Trophoblast cell (in vitro differentiated cells and primary cell): ENCODE measurements around the gene PPEF1.

Experiments
- DNase-seq, 2 donors: peaks; one replicate each; pipeline ENCODE4 v3.0.0-alpha.2; 2016
- H2AFZ ChIP-seq: 2 replicates; pipeline ENCODE4 v1.6.1; 2013; ENCODE audit warnings: low read length, moderate library complexity, mild to moderate bottlenecking; ENCODE audit not compliant: insufficient read depth, poor library complexity
- H2AK5ac ChIP-seq: 2 replicates; pipeline ENCODE4 v1.6.1; 2013; ENCODE audit warnings: mild to moderate bottlenecking, low read length
- H2BK120ac ChIP-seq: 2 replicates; pipeline ENCODE4 v1.6.1; 2013; ENCODE audit warnings: low read length, mild to moderate bottlenecking, moderate library complexity; ENCODE audit not compliant: insufficient read depth, poor library complexity
- H2BK12ac ChIP-seq: 2 replicates; pipeline ENCODE4 v1.6.1; 2013; ENCODE audit warnings: mild to moderate bottlenecking, low read length, moderate library complexity
- H2BK5ac ChIP-seq: 2 replicates; pipeline ENCODE4 v1.6.1; 2013; ENCODE audit warnings: low read length, low read depth, moderate library complexity, mild to moderate bottlenecking; ENCODE audit not compliant: poor library complexity
- H3K14ac ChIP-seq: 2 replicates; pipeline ENCODE4 v1.6.1; 2013; ENCODE audit warnings: mild to moderate bottlenecking, low read length
- H3K18ac ChIP-seq: 2 replicates; pipeline ENCODE4 v1.6.1; 2013; ENCODE audit warnings: mild to moderate bottlenecking, low read length
- H3K23ac ChIP-seq: 2 replicates; pipeline ENCODE4 v1.6.1; 2013; ENCODE audit warnings: low read length
- H3K27ac ChIP-seq: 2 replicates; pipeline ENCODE4 v1.5.1; 2013; ENCODE audit warnings: low read depth, mild to moderate bottlenecking, inconsistent platforms, low read length, moderate library complexity
- H3K27me3 ChIP-seq: 2 replicates; pipeline ENCODE4 v1.6.1; 2013; ENCODE audit warnings: inconsistent platforms, mild to moderate bottlenecking, low read length, moderate library complexity; ENCODE audit not compliant: insufficient read depth
- H3K36me3 ChIP-seq, 2 experiments: 1 replicate in 1 of 2; 2 replicates in 1 of 2; pipeline ENCODE4 v1.6.1; 2013; ENCODE audit warnings: low read length in 2 of 2, mild to moderate bottlenecking in 2 of 2, moderate library complexity in 1 of 2; ENCODE audit not compliant: insufficient read depth in 2 of 2, control insufficient read depth in 1 of 2
- H3K4ac ChIP-seq: 2 replicates; pipeline ENCODE4 v1.6.1; 2013; ENCODE audit warnings: low read depth, mild to moderate bottlenecking, low read length, moderate library complexity
- H3K4me1 ChIP-seq, 2 experiments: 1 replicate in 1 of 2; 2 replicates in 1 of 2; pipeline ENCODE4 v1.6.1; 2013; ENCODE audit warnings: low read length in 2 of 2, mild to moderate bottlenecking in 2 of 2, moderate library complexity in 1 of 2; ENCODE audit not compliant: insufficient read depth in 2 of 2, control insufficient read depth in 1 of 2
- H3K4me2 ChIP-seq: 2 replicates; pipeline ENCODE4 v1.6.1; 2013; ENCODE audit warnings: inconsistent platforms, mild to moderate bottlenecking, low read length, moderate library complexity
- H3K4me3 ChIP-seq: 2 replicates; pipeline ENCODE4 v1.5.1; 2013; ENCODE audit warnings: mild to moderate bottlenecking, low read depth, low read length, inconsistent platforms
- H3K79me1 ChIP-seq: one replicate; pipeline ENCODE4 v1.6.1; 2013; ENCODE audit warnings: low read length
- H3K79me2 ChIP-seq: 2 replicates; pipeline ENCODE4 v1.6.1; 2013; ENCODE audit warnings: low read length, mild to moderate bottlenecking; ENCODE audit not compliant: control insufficient read depth, insufficient read depth, poor library complexity
- H3K9ac ChIP-seq: 2 replicates; pipeline ENCODE4 v1.6.1; 2013; ENCODE audit warnings: mild to moderate bottlenecking, low read length
- H3K9me3 ChIP-seq: 2 replicates; pipeline ENCODE4 v1.6.1; 2013; ENCODE audit warnings: low read depth, mild to moderate bottlenecking, control low read depth, inconsistent platforms, low read length; ENCODE audit not compliant: insufficient read depth
- H4K12ac ChIP-seq: 2 replicates; pipeline ENCODE4 v1.6.1; 2013; ENCODE audit warnings: low read depth, mild to moderate bottlenecking, low read length, moderate library complexity
- H4K8ac ChIP-seq: 2 replicates; pipeline ENCODE4 v1.6.1; 2013; ENCODE audit warnings: low read depth, mild to moderate bottlenecking, low read length, moderate library complexity
- H4K91ac ChIP-seq: one replicate; pipeline ENCODE4 v1.6.1; 2013; ENCODE audit warnings: low read depth, mild to moderate bottlenecking, low read length, moderate library complexity
- whole genome bisulfite sequencing: extraction: QIAGEN DNeasy Blood & Tissue Kit; methylation state at CpG from one replicate; pipeline ENCODE4 v1.1.7; 2013; ENCODE audit warnings: missing lambda C conversion rate; ENCODE audit not compliant: insufficient read length, insufficient coverage; ENCODE audit errors: extremely low coverage; 5-methylcytosine and 5-hydroxymethylcytosine counted together

The PPEF1 gene

DNA sequence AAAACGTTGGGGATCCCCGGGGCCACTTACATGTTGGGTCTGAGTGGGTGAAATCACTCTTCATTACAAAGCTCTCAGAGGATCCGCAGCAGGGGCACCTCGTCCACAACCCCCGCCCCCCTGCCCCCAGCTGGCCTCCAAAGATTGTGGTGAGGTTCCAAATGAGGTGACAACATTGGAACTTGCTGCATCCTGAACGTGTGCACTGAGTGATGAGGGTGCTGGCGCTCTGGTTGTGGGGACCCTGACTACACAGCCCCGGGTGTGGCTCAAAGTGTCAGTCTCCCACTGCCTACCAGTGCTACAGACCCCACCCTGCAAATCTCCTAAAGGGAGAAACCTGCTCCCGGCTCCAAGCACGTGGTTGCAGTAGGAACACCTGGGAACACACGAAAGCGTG, 164.5 kb downstream of the PPEF1 start:
- no peak overlapping the region for H4K91ac ChIP-seq
- DNase-seq: no peak
- H2AFZ ChIP-seq: no peak overlapping the region
- no peak overlapping the region for H3K4ac ChIP-seq
- H3K27ac ChIP-seq: no peak overlapping the region
- H3K79me2 ChIP-seq: no peaks in the 10 kb centered on the region
- no peak overlapping the region for H3K4me3 ChIP-seq
- no CpG with 5 or more reads among the region's 12 CpGs for WGBS
- H3K23ac ChIP-seq: no peak overlapping the region
- H4K12ac ChIP-seq: no peak overlapping the region
- no peaks in the 10 kb centered on the region for H3K36me3 ChIP-seq
- no peaks in the 10 kb centered on the region for H3K79me1 ChIP-seq
- H4K8ac ChIP-seq: no peak overlapping the region
- H3K9me3 ChIP-seq: no peaks in the 10 kb centered on the region
- H3K9ac ChIP-seq: no peak overlapping the region
- H3K27me3 ChIP-seq: no peaks in the 10 kb centered on the region
- no peak overlapping the region for H3K4me2 ChIP-seq
- no peak overlapping the region for H3K18ac ChIP-seq
- H2BK5ac ChIP-seq: no peak overlapping the region
- H3K14ac ChIP-seq: no peak overlapping the region
- peaks cover 2 to 4% of the 10 kb centered on the region in 2 experiments for H3K4me1 ChIP-seq
- H2AK5ac ChIP-seq: no peak overlapping the region
- H2BK120ac ChIP-seq: no peak overlapping the region
- no peak overlapping the region for H2BK12ac ChIP-seq

DNA sequence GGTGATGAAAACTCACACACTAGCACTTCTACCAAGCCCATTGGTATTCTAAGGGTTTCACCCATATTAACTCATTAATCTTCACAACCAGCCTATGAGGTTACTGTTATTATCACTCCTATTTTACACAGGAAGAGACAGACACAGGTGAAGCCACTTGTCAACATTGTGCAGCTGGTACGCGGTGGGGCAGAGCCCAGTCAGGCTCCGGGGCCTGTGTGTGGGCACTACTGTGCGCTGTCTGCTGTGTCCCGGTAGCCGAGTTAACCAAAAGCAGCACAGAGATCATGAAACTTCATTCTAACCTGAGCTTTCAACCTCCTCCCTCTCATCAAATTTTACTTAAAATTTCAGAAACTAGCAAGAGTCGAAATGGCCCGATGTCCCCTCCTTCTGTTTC, 165.2 kb downstream of the PPEF1 start:
- Histone ChIP-seq H2AK5ac (no peak overlapping the region), H2AFZ (no peak overlapping the region), H2BK5ac (no peak overlapping the region), H4K8ac (no peak overlapping the region), H3K9me3 (no peaks in the 10 kb centered on the region), H3K4me2 (no peak overlapping the region), H3K4ac (no peak overlapping the region), H3K79me2 (no peaks in the 10 kb centered on the region), H3K27me3 (no peaks in the 10 kb centered on the region), H3K9ac (no peak overlapping the region), H3K14ac (no peak overlapping the region), H2BK12ac (no peak overlapping the region), H3K18ac (no peak overlapping the region), H3K4me3 (no peak overlapping the region), H3K79me1 (no peaks in the 10 kb centered on the region), H4K91ac (no peak overlapping the region), H3K23ac (no peak overlapping the region), H3K36me3 (no peaks in the 10 kb centered on the region), H2BK120ac (no peak overlapping the region), H4K12ac (no peak overlapping the region), H3K27ac (no peak overlapping the region), H3K4me1 (peaks cover 6 to 7% of the 10 kb centered on the region in 2 experiments)
- WGBS: no CpG with 5 or more reads among the region's 8 CpGs
- no peak for DNase-seq

DNA sequence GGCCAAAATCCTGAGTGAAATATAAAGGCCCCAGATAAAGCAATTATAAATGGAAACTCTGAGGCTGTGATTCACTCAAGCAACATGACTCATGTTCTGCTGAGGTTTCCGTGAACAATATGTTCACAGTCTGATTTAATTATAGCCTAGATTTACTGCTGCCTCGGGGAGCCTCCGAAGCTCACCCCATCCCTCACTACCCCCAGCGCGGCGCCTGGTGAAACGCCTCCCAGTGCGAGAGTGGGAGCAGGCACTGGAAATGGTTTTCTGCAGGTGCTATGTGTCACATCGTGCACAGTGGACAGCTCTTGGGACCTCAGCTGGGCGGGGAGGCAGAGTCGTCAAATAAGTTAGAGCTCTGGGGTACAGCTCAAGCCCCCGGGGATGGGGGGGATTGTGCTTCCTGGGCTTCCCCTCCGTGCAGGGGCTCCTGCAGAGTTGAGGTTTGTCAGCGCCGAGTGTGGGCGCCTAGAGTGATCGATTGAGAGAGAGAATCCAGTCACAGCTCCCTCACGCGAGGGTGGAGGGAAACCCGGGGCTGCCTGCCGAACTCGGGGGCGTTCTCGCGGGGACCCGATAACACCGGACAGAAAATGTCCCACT, 165.8 kb downstream of the PPEF1 start:
- Histone ChIP-seq H4K8ac (no peak overlapping the region), H3K4me1 (peaks cover 6 to 7% of the 10 kb centered on the region in 2 experiments), H2BK12ac (no peak overlapping the region), H3K79me2 (no peaks in the 10 kb centered on the region), H3K79me1 (no peaks in the 10 kb centered on the region), H3K27me3 (no peaks in the 10 kb centered on the region), H2BK120ac (no peak overlapping the region), H4K12ac (no peak overlapping the region), H2AFZ (no peak overlapping the region), H4K91ac (no peak overlapping the region), H2BK5ac (no peak overlapping the region), H3K36me3 (no peaks in the 10 kb centered on the region), H3K4me3 (no peak overlapping the region), H3K9ac (no peak overlapping the region), H3K14ac (no peak overlapping the region), H3K23ac (no peak overlapping the region), H3K27ac (no peak overlapping the region), H2AK5ac (no peak overlapping the region), H3K4ac (no peak overlapping the region), H3K4me2 (no peak overlapping the region), H3K9me3 (no peaks in the 10 kb centered on the region), H3K18ac (no peak overlapping the region)
- no CpG with 5 or more reads among the region's 27 CpGs for WGBS
- no peak for DNase-seq

DNA sequence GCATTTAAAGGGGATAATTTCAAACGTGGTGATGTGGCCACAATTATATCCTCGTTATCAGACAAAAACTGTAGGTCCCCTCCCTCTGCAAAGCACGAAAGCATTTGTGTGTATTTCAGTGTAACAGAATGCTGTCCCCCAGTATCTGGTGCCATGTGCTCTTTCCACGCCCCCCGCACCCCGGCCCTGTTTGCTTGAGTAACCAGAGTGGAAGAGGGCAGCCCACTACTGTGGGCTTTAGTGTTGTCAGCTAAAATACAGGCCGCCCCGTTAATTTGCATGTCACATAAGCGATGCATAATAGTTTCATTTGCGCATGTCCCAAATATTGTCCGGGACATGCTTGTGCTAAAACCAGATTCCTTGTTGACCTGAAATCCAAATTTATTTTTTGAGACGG, 166.4 kb downstream of the PPEF1 start:
- Histone ChIP-seq H2AK5ac (no peak overlapping the region), H2BK5ac (no peak overlapping the region), H3K4ac (no peak overlapping the region), H3K4me1 (peaks cover 7 to 8% of the 10 kb centered on the region in 2 experiments), H3K79me2 (no peaks in the 10 kb centered on the region), H3K4me2 (no peak overlapping the region), H3K27me3 (no peaks in the 10 kb centered on the region), H4K91ac (no peak overlapping the region), H3K79me1 (no peaks in the 10 kb centered on the region), H3K9ac (no peak overlapping the region), H3K18ac (no peak overlapping the region), H3K27ac (no peak overlapping the region), H3K23ac (no peak overlapping the region), H2AFZ (no peak overlapping the region), H3K9me3 (no peaks in the 10 kb centered on the region), H3K36me3 (no peaks in the 10 kb centered on the region), H3K4me3 (no peak overlapping the region), H4K8ac (no peak overlapping the region), H2BK120ac (no peak overlapping the region), H2BK12ac (no peak overlapping the region), H4K12ac (no peak overlapping the region), H3K14ac (no peak overlapping the region)
- DNase-seq: no peak
- WGBS: no CpG with 5 or more reads among the region's 12 CpGs
